Measurements from ENCODE around the gene PILRB.
"Not testable (repeated sequence)": the region's sequence is repeated elsewhere in the genome, so short reads cannot be mapped to it uniquely, and the experiment has no call there.

DNA sequence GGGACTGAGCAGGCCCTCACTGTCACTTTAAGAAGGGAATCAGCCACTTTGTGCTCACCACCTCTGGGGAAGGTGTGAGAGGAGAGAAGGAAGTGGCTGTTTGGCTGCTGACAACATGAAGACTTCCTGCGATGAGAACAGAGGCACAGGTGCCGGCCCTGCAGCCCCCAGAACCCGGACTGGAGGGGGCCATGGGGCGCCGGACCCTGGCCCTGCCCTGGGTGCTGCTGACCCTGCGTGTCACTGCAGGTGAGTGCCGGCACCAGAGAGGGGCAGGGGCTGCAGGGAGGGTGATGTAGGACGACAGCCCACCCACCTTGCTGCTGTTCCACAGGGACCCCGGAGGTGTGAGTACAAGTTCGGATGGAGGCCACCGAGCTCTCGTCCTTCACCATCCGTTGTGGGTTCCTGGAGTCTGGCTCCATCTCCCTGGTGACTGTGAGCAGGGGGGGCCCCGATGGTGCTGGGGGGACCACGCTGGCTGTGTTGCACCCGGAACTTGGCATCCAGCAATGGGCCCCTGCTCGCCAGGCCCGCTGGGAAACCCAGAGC, 5.6 kb upstream of the PILRB start:
- TF ChIP-seq POLR2A (IDR thresholded peaks at IDR 0.05; ENCODE audit: low read length); GATA1 (IDR thresholded peaks at IDR 0.05; ENCODE audit: low read depth, low read length): not testable (repeated sequence)

All from erythroblast (primary cell).